Measurements from ENCODE around the gene C2.

GRCh38 chr6:31966997-31967925 is 39.7 kb downstream of the C2 start:
- TF ChIP-seq SNAI2 (CRISPR knock-in tag; IDR thresholded peaks at IDR 0.05), result no peak
- no peak for TF ChIP-seq RARB (CRISPR knock-in tag; IDR thresholded peaks at IDR 0.05)
- TF ChIP-seq ZFP3 (CRISPR knock-in tag; IDR thresholded peaks at IDR 0.05), result no peak
- TF ChIP-seq, protein P1, sequence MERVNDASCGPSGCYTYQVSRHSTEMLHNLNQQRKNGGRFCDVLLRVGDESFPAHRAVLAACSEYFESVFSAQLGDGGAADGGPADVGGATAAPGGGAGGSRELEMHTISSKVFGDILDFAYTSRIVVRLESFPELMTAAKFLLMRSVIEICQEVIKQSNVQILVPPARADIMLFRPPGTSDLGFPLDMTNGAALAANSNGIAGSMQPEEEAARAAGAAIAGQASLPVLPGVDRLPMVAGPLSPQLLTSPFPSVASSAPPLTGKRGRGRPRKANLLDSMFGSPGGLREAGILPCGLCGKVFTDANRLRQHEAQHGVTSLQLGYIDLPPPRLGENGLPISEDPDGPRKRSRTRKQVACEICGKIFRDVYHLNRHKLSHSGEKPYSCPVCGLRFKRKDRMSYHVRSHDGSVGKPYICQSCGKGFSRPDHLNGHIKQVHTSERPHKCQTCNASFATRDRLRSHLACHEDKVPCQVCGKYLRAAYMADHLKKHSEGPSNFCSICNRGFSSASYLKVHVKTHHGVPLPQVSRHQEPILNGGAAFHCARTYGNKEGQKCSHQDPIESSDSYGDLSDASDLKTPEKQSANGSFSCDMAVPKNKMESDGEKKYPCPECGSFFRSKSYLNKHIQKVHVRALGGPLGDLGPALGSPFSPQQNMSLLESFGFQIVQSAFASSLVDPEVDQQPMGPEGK (CRISPR knock-in tag; IDR thresholded peaks at IDR 0.05; ENCODE audit: borderline replicate concordance), result no peak
- TF ChIP-seq ZNF8 (CRISPR knock-in tag; IDR thresholded peaks at IDR 0.05), result no peak
- no peak for TF ChIP-seq ISL1 (CRISPR knock-in tag; IDR thresholded peaks at IDR 0.05)
- TF ChIP-seq, protein P2, sequence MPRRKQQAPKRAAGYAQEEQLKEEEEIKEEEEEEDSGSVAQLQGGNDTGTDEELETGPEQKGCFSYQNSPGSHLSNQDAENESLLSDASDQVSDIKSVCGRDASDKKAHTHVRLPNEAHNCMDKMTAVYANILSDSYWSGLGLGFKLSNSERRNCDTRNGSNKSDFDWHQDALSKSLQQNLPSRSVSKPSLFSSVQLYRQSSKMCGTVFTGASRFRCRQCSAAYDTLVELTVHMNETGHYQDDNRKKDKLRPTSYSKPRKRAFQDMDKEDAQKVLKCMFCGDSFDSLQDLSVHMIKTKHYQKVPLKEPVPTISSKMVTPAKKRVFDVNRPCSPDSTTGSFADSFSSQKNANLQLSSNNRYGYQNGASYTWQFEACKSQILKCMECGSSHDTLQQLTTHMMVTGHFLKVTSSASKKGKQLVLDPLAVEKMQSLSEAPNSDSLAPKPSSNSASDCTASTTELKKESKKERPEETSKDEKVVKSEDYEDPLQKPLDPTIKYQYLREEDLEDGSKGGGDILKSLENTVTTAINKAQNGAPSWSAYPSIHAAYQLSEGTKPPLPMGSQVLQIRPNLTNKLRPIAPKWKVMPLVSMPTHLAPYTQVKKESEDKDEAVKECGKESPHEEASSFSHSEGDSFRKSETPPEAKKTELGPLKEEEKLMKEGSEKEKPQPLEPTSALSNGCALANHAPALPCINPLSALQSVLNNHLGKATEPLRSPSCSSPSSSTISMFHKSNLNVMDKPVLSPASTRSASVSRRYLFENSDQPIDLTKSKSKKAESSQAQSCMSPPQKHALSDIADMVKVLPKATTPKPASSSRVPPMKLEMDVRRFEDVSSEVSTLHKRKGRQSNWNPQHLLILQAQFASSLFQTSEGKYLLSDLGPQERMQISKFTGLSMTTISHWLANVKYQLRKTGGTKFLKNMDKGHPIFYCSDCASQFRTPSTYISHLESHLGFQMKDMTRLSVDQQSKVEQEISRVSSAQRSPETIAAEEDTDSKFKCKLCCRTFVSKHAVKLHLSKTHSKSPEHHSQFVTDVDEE (CRISPR knock-in tag; IDR thresholded peaks at IDR 0.05), result no peak
- TF ChIP-seq, protein P3, sequence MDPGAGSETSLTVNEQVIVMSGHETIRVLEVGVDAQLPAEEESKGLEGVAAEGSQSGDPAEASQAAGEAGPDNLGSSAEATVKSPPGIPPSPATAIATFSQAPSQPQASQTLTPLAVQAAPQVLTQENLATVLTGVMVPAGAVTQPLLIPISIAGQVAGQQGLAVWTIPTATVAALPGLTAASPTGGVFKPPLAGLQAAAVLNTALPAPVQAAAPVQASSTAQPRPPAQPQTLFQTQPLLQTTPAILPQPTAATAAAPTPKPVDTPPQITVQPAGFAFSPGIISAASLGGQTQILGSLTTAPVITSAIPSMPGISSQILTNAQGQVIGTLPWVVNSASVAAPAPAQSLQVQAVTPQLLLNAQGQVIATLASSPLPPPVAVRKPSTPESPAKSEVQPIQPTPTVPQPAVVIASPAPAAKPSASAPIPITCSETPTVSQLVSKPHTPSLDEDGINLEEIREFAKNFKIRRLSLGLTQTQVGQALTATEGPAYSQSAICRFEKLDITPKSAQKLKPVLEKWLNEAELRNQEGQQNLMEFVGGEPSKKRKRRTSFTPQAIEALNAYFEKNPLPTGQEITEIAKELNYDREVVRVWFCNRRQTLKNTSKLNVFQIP (CRISPR knock-in tag; IDR thresholded peaks at IDR 0.05; ENCODE audit: borderline replicate concordance, low read depth), result no peak

Data from SK-N-SH treated with all-trans-retinoic acid at 6 μM for 48 hours (cell line).